HG03066 (cell line): ENCODE measurements around the gene SLC29A2.

Experiments
- ATAC-seq: cut with Tn5 transposase; IDR thresholded peaks from one replicate; pipeline ENCODE4 v1.9.1; 2021; ENCODE audit warnings: low read depth; ENCODE audit not compliant: unreplicated experiment

SLC29A2 gene, protein sequence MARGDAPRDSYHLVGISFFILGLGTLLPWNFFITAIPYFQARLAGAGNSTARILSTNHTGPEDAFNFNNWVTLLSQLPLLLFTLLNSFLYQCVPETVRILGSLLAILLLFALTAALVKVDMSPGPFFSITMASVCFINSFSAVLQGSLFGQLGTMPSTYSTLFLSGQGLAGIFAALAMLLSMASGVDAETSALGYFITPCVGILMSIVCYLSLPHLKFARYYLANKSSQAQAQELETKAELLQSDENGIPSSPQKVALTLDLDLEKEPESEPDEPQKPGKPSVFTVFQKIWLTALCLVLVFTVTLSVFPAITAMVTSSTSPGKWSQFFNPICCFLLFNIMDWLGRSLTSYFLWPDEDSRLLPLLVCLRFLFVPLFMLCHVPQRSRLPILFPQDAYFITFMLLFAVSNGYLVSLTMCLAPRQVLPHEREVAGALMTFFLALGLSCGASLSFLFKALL

DNA sequence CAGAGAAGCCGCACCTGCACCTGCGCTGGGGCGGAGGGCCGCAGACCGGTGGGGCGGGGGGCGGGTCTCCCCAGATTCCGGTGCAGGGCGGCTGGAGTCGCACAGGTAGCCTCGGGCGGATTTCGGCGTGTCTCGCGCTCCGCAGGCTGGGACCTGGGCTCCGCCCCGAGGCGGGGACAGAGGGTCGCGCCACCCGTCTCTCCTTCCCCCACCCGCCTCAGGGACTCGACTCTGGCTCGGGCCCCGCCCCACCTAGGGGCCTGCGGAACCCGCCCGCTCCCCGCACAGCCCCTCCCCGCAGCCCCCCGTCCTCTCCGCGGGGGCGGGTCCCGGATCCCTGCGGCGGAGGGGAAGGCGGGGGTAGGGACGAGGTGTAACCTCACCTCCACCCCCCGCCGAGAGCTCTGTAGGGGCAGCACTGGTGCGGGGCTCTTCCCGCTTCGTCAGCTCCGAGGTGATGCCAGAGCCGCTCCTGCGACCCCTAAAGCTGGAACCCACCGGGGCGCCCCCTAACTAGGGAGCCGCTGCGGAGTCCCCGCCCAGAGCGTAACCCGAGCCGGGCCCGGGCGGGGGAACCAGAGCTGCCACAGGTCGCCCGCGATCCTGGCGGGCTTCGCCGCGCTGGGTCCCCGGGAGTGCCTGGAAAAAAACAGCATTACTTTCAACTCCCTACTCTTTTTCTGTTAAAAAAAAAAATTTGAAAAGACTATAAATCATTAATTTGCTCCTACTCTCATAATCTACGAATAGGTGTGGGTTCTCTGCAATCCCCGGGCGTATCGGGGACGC lies at the start of gene SLC29A2:
TSS of gene SLC29A2 (minus strand) at position 134 of the 789 bp plus-strand sequence. CDS start 169 bp downstream, outside the sequence.
- ATAC-seq, result peak; percentile 66

DNA sequence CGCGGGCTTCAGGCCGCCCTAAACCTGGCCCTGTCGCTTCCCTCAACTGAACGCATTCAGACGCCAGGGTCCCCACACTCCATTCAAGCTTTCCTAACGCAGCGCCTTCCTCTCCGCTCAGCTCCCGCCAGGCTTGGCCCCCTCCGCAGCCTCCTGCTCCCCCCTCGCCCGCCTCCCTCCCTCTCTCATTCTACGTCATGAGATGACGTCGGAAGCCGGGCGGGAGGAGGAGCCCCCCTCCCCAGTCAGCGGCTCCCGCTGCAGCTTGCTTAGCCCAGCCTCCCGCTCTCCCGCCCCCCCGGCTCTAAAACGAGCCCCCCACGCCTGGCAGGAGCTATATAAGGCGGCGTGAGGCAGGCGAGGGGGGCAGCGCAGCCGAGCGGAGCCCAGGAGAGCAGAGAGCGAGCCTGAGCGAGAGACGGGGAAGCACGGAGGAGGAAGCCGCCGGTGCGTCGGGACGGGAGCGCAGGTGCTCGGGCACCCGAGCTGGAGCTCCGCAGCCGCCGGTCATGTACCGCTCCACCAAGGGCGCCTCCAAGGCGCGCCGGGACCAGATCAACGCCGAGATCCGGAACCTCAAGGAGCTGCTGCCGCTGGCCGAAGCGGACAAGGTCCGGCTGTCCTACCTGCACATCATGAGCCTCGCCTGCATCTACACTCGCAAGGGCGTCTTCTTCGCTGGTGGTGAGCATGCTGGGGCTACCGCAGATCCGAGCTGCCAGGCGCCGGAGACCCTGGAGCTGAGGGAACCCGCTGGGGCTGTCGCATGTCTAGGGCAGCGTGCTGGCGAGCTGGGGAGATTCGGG lies 49.3 kb upstream of the SLC29A2 start, which contains the start of gene NPAS4:
TSS of gene NPAS4 (plus strand) at position 365 of the 806 bp plus-strand sequence. CDS start at position 510, 145 bp downstream.
- ATAC-seq, result no peak

DNA sequence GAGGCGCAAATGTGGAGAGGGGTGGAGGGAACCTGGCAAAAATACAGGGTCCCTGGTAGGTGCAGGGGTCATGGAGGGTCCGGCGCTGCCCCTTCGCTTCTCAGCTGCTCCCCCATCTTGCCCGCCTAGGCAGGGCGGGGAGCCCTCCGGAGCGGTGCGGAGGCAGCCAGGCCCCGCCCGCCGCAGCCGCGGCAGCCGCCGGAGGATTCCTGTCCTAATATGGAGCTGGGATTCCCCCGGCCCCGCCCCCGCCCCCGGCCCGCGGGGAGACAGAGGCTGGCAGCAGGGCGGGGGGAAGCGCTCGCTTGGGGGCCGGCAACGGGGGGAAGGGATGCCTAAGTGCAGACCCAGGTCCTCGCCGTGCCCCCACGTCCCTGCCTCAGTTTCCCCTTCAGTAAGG lies 48.3 kb upstream of the SLC29A2 start:
- ATAC-seq, result no peak

DNA sequence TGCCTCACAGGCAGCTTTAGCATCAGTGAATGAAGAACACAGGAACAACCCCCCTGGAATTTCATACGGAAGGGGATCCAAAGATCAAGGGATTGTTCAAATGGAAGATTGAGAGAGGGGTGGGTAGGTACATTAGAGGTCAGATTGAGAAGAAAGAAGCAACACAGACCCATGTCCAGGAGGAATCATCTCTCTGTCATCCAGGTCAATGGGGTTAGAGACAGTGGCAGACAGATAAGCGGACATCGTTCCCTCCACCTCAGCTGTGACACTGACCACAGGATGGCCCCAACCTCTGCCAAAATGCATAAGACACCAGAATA lies 47.4 kb upstream of the SLC29A2 start:
- ATAC-seq, result no peak

DNA sequence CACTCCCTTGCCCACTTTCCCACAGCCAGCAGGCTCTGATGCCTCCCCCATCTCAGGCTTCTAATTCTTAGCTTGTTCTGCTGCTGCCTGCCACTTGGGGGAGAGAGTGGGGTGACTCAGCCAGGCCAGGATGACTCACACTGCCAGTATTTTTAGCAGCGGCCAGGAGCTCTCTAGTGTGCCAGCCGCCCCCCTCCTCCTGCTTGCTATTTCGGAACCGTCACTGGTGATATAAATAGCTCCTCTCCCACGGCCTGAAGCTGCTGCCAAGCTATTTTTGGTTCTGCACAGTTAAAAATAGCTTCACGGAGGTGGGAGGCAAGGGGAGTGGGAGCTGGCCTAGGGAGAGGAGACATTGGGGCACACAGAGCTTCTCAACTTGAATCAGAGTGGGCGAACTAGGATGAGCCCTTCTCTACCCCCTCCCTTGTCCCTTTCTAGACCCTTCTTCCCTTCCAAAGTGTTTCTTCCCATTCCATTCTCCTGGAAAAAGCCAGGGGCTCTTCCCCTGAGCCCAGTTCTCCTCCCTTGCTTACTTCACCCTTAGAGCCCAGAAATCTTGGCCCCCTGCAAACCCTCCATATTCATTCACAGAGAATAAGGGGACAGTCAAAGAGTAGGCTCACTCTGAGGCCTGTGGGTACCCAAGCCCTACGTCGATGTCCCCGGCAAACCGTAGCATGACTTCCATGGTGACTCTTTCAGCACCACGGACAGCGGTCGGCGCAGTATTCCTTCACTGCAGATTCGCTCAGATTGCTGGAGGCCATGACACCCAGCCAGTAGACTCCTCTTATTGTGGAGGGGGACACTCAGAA lies 46.8 kb upstream of the SLC29A2 start:
- no peak for ATAC-seq

DNA sequence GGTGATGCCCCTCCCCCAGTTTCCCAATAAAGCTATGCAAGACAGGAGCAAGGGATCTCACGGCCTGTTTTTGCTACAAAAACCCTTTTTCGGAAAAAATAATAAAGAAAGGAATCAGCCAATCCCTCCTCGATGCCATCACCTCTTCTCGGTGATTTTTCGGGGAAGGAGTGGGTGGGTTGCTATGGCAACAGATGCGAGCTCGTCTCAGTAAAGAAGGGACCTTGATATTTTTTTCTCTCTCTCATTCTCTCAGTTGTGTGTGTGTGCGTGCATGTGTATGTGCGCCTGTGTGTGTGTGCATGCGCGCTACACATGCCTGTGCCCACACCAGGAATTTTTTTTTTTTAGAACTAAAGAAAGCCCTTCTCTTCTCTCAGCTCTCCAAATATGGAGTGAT lies 45.4 kb upstream of the SLC29A2 start:
- ATAC-seq, result no peak

DNA sequence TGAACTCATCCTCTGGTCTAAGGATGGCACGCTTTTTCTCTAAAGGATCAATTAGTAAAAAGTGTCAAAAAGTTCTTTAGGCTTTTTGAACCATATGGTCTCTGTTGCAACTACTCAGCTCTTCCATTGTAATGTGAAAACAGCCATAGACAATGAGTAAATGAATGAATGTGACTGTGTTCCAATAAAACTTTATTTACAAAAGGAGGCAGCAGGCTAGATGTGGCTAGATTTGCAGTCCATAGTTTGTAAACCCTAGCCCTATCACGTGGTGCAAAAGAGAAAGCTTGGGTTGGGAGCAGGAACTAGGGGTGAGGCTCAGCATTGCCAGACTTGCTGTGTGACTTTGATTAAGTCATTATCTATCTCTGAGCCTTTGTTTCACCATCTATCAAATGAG lies 43.9 kb upstream of the SLC29A2 start:
- no peak for ATAC-seq

DNA sequence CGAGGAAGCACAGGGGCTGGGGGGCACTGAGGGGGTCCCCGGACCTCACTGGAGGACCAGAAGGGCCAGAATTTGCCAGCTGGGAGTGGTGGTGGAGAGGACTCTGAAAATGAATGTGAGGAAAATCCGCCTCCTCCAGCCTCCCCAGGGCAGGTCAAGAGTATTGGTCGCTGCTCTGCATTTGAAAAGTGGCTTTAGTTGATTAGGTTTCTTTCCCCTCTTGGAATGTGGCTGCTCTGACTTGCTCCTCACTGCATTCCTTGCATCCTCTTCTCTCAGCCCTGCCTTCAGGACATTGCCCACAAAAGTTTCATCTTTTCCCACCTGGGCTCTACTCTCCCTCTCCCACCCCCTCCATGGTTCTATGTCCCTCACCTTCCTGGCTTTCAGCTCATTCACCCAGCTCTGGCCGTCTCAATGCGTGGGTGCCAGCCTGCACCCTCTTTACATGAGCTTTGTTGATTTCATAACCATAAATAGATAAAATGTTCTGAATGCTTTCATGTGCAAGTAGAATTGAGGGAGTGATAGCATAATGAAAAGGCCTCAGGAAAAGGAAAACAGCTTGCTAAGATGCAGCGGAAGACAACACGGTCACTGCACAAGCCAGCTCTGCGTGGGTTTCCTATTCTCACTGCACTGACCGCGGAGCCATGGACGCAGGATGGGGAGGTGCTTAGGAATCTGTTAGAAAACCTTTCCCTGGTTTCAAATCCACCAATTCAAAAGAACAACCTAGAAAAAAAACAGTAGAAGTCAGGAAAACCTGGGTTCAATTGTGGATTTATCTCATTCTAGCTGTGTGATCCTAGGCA lies 42.8 kb upstream of the SLC29A2 start:
- ATAC-seq, result no peak

DNA sequence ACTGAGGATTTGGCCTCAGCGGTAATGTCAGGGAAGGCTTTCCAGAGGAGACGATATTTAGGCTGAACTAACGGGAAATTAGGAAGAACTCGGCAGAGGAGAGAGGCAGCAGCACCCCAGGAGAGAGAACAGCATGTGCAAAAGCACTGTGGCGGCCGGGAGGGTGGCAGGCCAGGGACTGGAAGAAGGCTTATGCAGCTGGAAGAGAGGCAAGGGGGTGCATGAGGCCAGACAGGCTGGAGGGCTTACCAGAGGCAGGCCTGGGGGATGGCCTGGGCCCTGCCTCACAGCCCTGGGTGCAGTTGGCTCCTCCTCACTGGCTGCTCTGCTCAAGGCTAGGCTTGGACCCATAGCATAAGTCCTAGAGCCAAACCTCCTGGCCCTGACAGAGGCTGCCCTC lies 41.6 kb upstream of the SLC29A2 start:
- ATAC-seq, result no peak

DNA sequence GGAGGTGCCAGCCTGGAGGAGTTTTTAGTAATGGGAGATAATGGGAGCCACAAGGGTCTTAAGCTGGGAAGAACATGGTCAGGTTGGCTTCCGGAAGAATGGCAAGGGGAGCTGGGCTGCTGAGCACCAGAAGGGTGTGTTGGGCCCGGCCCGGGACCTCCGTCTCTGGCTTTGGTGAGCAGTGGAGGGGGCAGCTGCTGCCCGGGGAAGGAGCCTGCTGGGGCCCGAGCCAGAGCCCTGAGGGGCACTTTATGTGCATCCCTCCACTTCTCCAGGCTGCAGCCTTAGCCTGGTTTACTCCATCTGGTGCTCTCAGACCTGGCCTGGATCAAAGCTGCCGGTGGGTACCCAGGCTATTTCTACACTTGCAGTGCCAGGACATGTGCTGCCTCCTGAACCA lies 40.5 kb upstream of the SLC29A2 start:
- no peak for ATAC-seq

DNA sequence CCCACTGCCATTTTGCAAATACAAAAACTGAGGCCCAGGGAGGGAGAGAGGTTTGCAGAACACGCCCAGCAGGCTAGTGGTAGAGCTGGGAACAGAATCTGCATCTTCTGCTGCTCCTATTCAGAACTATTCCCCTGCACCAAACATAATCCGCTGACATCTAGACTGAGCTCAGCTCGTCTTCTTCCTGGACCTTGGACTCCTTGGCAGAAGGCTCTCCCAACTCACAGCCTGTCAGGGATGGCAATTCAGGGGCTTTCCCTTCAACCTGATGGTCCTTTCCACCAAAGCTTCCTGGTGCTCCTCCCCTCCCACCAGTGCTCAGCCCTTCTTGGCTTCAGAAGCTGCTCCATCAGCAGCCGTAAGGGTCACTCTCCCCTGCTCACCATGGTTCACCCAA lies 39.8 kb upstream of the SLC29A2 start:
- ATAC-seq, result no peak

DNA sequence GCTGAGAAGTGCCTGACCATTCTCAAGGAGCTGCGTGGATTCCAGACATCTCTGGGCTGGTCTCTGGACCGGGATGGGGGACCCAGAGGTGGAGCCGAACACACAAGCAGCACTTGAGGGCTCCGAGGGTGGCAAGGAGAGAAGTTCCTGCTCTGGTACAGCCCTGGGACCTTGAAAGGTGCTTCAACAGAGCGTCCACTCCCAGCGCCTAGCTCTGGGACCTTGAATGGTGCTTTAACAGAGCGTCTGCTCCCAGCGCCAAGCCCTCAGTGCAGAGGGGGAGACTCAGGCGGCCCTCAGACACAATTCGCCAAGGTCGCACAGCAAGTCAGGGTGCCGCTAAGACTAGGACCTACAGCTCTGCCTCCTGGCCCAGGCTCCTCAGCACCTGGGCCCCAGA lies 38.6 kb upstream of the SLC29A2 start:
- ATAC-seq, result no peak

DNA sequence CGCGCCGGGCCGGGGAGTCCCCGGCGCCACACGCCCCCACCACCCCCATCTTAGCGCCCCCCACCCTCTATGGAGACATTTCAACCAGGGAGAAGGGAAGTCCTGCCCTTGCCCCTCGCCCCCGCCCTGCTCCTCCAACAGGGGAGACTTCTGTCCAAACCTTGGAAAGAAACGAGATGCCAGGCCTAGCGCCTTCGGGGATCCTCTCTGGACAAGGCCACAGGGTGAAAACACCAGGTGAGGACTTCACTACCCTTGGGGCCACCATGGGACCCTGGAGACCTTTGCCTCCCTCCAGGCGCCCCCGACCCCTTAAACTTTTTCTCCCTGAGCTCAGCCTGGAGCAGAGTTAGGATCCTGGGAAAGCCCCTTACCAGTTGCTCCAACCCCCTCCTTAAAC lies 37.7 kb upstream of the SLC29A2 start:
- no peak for ATAC-seq

DNA sequence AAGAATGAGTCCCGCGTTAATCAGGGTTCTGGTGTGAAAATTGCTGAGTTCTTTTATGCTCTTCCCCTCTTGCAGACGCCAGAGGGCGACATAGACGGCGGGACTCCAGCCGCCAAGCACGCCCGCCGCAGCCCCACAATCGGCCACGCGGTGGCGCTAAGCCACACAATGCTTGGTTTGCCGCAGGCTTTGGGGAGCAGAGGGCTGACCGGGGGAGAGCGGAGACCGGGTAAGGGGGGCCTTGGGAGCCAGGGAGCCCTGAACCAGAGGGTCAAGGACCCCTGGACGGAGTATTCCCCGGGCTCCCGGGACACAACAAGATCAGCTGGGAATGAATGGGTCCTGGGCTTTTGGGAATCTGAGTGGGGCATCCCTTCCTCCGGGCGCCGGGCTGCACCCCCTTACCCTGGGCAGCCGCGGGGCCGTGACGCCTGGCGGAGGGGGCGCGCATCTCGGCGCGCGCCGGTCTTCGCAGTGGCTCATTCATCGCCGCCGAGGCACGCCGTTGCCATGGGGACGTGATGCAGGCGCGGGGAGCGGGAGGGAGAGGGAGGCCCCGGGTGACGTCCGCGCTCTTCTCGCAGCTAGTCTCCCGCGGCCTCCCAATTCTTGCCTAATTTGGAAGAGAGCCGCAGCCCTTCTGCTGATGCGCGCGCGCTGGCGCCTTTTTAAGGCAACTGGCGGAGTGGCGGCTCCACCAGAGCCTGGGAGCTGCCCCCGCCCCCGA lies 37.1 kb upstream of the SLC29A2 start:
- no peak for ATAC-seq

DNA sequence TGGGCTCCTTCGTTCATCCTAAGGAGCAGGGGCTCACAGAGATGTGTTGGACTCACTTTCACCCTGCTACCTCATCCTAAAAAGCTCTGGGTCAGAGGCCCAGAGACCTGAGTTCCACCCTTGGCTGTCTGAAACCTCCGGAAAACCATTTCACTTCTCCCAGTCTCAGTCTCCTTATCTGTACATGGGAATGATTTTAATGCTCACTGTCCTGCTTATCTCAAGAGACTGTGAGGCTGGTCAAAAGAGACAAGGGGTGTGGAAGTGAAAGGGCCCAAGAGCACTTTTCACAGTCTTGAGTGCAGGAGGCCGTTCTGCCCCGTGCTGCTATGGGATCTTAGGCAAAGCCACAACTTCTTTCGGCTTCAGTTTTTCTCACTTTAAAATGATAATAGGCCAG lies 36.1 kb upstream of the SLC29A2 start:
- ATAC-seq, result no peak

DNA sequence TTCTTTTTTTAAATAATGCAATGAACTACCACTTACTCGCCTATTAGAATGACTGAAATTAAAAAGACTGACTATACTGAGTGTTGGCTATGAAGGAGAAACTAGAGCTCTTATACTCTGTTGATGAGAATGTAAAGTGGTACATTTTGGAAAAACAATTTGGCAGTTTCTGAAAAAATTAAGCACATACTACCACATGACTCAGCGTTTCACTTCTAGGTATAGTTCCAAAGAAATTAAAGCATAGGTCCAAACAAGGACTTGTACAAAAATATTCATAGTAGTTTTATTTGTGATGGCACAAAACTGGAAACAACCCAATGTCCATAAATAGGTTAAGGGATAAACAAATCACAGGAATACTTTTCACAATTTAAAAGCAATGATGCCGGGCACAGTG lies 22.4 kb upstream of the SLC29A2 start:
- ATAC-seq, result no peak

DNA sequence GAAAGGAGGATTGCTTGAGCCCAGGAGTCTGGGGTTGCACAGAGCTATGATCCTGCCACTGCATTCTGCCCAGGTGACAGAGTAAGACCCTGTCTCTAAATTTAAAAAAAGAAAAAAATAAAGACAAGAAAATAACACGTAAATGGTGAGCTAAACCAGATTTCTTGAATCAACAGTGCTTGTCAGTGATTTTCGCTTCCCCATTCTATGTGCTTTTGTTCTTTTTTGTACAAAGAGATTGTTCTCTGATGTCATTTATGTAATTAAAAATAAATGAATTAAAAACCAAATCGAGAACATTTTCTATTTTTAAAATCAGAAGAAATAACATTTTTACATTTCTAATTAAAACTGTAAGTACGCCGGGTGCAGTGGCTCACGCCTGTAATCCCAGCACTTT lies 19.8 kb upstream of the SLC29A2 start:
- no peak for ATAC-seq

DNA sequence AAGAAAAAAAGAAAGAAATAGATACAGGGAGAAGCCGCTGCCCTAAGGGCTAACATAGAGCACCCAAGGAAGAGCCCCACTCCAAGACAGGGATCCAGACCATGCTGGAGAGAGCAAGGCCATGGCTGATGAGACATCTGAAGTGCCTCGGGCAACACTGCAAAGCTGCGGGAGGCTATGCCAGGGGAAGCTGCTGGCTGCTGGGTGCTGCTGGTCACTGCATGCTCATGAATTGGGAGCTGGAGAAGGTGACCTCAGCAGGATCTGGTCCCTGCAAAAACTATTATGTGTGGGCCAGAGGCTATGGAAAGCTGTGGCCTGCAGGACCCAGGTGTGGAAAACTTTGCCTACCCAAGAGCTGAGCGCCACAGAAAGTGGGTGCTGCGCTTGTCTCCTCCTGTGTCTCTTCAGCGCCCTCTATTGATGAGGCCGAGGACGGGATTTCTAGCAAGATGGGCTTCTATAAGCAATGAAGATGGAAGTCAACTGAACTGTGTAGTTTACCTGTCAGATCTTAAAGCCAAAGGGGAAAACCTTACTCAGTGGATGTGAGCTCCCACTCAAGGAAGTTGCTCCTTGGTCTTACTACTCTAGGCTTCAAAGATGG lies 17.3 kb upstream of the SLC29A2 start:
- ATAC-seq, result no peak
